Measurements from ENCODE around the gene IDH1. TPM values are rescaled to one million over a fixed set of nuclear protein-coding genes. Genes with fewer than 3 reads are reported as not detected.
"Not testable (repeated sequence)": the region's sequence is repeated elsewhere in the genome, so short reads cannot be mapped to it uniquely, and the experiment has no call there.

The IDH1 gene
- total RNA-seq, 1 donor from 2014 or later = 34.6 TPM

- intact Hi-C loops (cut with micrococcal nuclease) = no loop called here
These were observed 30.1 kb downstream of the IDH1 start for GRCh38 chr2:208224802-208225201.

- intact Hi-C loops (cut with micrococcal nuclease) = no loop called here
These were observed 32.5 kb downstream of the IDH1 start for GRCh38 chr2:208222351-208222750.

- intact Hi-C loops (cut with micrococcal nuclease) = not testable (repeated sequence)
These were observed 33.0 kb downstream of the IDH1 start for GRCh38 chr2:208221873-208222272.

- intact Hi-C loops (cut with micrococcal nuclease) = no loop called here
These were observed 44.0 kb downstream of the IDH1 start for GRCh38 chr2:208210688-208211451.

GRCh38 chr2:208208335-208209085 is 46.4 kb downstream of the IDH1 start:
- intact Hi-C loops (cut with micrococcal nuclease) = no loop called here

GRCh38 chr2:208207769-208208168 is 47.1 kb downstream of the IDH1 start:
- intact Hi-C loops (cut with micrococcal nuclease) = no loop called here

- intact Hi-C loops (cut with micrococcal nuclease) = no loop called here
These were observed 50.7 kb downstream of the IDH1 start for GRCh38 chr2:208204166-208204565.

- intact Hi-C loops (cut with micrococcal nuclease) = no loop called here
These were observed 59.3 kb downstream of the IDH1 start for GRCh38 chr2:208195531-208195930.

- intact Hi-C loops (cut with micrococcal nuclease) = no loop called here
These were observed 62.1 kb downstream of the IDH1 start for GRCh38 chr2:208192611-208193236.

- intact Hi-C loops (cut with micrococcal nuclease) = no loop called here
These were observed 64.9 kb downstream of the IDH1 start, which contains the start of gene C2orf80 for GRCh38 chr2:208189810-208190503. Gene C2orf80 (minus strand): TSS chr2:208190030. CDS start chr2:208186986, 3,044 bp downstream.

GRCh38 chr2:208189069-208189809 is 65.6 kb downstream of the IDH1 start:
- intact Hi-C loops (cut with micrococcal nuclease) = no loop called here

- intact Hi-C loops (cut with micrococcal nuclease) = no loop called here
These were observed 68.0 kb downstream of the IDH1 start for GRCh38 chr2:208186893-208187292.

- intact Hi-C loops (cut with micrococcal nuclease) = no loop called here
These were observed 68.4 kb downstream of the IDH1 start for GRCh38 chr2:208186465-208186864.

Other genes starting within 250 kb of the IDH1 start
- 5.7 and 6.1 TPM in 2 replicates for gene PLEKHM3, start 229.5 kb downstream of the IDH1 start, total RNA-seq
- gene CRYGD, start 130.5 kb downstream of the IDH1 start, total RNA-seq = not detected in 2 replicates
- not detected in 2 replicates for gene CRYGC, start 125.2 kb downstream of the IDH1 start, total RNA-seq
- gene CRYGB, start 108.9 kb downstream of the IDH1 start, total RNA-seq = not detected in 2 replicates
- not detected in 2 replicates for gene CRYGA, start 91.5 kb downstream of the IDH1 start, total RNA-seq
- gene C2orf80, start 65.0 kb downstream of the IDH1 start, total RNA-seq = not detected in 2 replicates
- 39.0 and 41.6 TPM in 2 replicates for gene PIKFYVE, start 11.2 kb upstream of the IDH1 start, total RNA-seq
- 0.11 and 0.34 TPM in 2 replicates for gene PTH2R, start 151.7 kb upstream of the IDH1 start, total RNA-seq

Data from T-helper 2 cell treated with Interferon-gamma antibody and Interleukin-4, amounts not matched to agents 100 ng/mL and 5 ng/mL, for 36 hours (primary cell).